A673 (cell line): ENCODE data around the gene CDK5RAP1. TPM values are rescaled to one million over a fixed set of nuclear protein-coding genes. Genes with fewer than 3 reads are reported as not detected.
"Not testable (repeated sequence)": the region's sequence is repeated elsewhere in the genome, so short reads cannot be mapped to it uniquely, and the experiment has no call there.

Experiments
- BruUV-seq: library from RNA; stranded (reverse); fragments of 400-500 nt; replicated peaks from 2 replicates; lab custom pipeline; 2021; lab: Mats Ljungman, UMichigan
- CTCF ChIA-PET: fragments of 300-600 bp; sonication (Branson Sonifier 250); formaldehyde crosslinking; loops from one replicate; lab custom pipeline; 2022; ENCODE audit warnings: antibody characterized with exemption; lab: Charles Lee
- POLR2A ChIA-PET: fragments of 300-600 bp; sonication (Branson Sonifier 250); formaldehyde crosslinking; loops from one replicate; lab custom pipeline; 2022; ENCODE audit warnings: antibody characterized with exemption; ENCODE audit not compliant: low non-redundant PET; lab: Charles Lee
- DNase-seq: peaks from one replicate; pipeline ENCODE4 v3.0.0-alpha.2; 2015; ENCODE audit warnings: low spot score
- H3K27ac ChIP-seq: fragments of 200-600 bp; sonication (generic); 2 replicates; pipeline ENCODE4 v1.5.1; 2016; ENCODE audit warnings: mixed run types, low read depth, mild to moderate bottlenecking, mixed read lengths, antibody characterized with exemption, low read length; ENCODE audit not compliant: poor library complexity, severe bottlenecking
- H3K27me3 ChIP-seq: fragments of 200-600 bp; sonication (generic); replicated peaks from 2 replicates; pipeline ENCODE4 v1.6.1; 2017; ENCODE audit warnings: mixed run types, low read depth, mild to moderate bottlenecking, mixed read lengths, antibody characterized with exemption, low read length; ENCODE audit not compliant: insufficient read depth, poor library complexity
- H3K36me3 ChIP-seq: fragments of 200-600 bp; sonication (generic); 2 replicates; pipeline ENCODE4 v1.6.1; 2016; ENCODE audit warnings: mixed run types, mild to moderate bottlenecking, mixed read lengths, antibody characterized with exemption, low read length; ENCODE audit not compliant: insufficient read depth, poor library complexity, severe bottlenecking
- H3K4me1 ChIP-seq: fragments of 200-600 bp; sonication (generic); 2 replicates; pipeline ENCODE4 v1.6.1; 2017; ENCODE audit warnings: mixed run types, mild to moderate bottlenecking, mixed read lengths, antibody characterized with exemption, low read length; ENCODE audit not compliant: insufficient read depth, poor library complexity, severe bottlenecking
- H3K4me3 ChIP-seq: fragments of 200-600 bp; sonication (generic); 2 replicates; pipeline ENCODE4 v1.5.1; 2016; ENCODE audit warnings: low read depth, mixed run types, mild to moderate bottlenecking, mixed read lengths, low read length; ENCODE audit not compliant: poor library complexity, severe bottlenecking
- H3K9me3 ChIP-seq: fragments of 200-600 bp; sonication (generic); 2 replicates; pipeline ENCODE4 v1.6.1; 2016; ENCODE audit warnings: mixed run types, low read depth, mild to moderate bottlenecking, mixed read lengths, antibody characterized with exemption, low read length; ENCODE audit not compliant: poor library complexity, severe bottlenecking
- EZH2 ChIP-seq: fragments of 200-600 bp; sonication (generic); IDR thresholded peaks from 2 replicates; pipeline ENCODE4 v1.6.1; 2017; ENCODE audit warnings: borderline replicate concordance, low read depth, mild to moderate bottlenecking, mixed read lengths, antibody characterized with exemption, low read length; ENCODE audit not compliant: poor library complexity, severe bottlenecking
- intact Hi-C: fragments of 100-400 bp; cut with micrococcal nuclease; formaldehyde crosslinking; loops from one replicate; pipeline ENCODE4 v1.10.0; 2022; ENCODE audit not compliant: unreplicated experiment
- total RNA-seq: library from RNA; stranded (reverse); gene quantifications from 2 replicates; pipeline ENCODE4 v1.2.3, GENCODE V29; 2021
- TF ChIP-seq, protein P1 (sequence below): fragments of 300-800, 200-600 bp; sonication (generic); conservative IDR thresholded peaks from 2 replicates; pipeline ENCODE4 v1.5.1; 2017; ENCODE audit warnings: low read depth, mild to moderate bottlenecking, antibody characterized with exemption, low read length, moderate library complexity, mixed read lengths

Gene CDK5RAP1
- total RNA-seq, 1 experiment from 2014 or later: 52.7 TPM

DNA sequence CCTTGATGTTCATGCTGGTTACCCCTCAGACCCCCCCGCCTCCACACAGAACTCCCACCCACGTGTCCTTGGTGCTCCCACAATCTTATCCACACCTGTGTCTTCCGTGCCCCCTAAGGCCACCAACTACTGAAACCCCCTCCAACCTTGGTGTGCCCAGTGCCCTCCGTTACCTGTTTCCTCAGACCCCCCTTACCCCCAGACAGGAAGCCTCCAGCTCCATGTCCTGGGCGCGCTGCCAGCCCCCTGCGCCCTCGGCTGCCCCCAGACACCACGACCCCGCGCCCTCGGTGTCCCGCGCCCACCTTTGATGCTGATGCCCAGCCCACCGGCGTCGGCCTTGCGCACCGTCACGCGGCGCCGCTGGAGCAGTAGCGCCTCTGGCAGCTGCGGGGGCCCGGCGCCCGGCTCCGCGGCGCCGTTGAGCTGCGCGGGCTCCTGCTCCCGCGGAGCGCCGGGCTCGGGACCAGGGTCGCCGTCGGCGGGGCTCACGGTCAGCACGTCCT is 41.7 kb upstream of the CDK5RAP1 start:
- POLR2A ChIA-PET: interaction anchor here (0.6 kb wide), 1 partner anchor 1929 kb away, joined by 3 read pairs; the partner anchor contains the start of gene HM13
- H3K4me1 ChIP-seq: peaks cover 6% of the 10 kb centered on the region
- no peak for DNase-seq
- intact Hi-C loops: no loop called here
- H3K27me3 ChIP-seq: no peaks in the 10 kb centered on the region
- no peak for TF ChIP-seq EZH2
- TF ChIP-seq, protein P1, sequence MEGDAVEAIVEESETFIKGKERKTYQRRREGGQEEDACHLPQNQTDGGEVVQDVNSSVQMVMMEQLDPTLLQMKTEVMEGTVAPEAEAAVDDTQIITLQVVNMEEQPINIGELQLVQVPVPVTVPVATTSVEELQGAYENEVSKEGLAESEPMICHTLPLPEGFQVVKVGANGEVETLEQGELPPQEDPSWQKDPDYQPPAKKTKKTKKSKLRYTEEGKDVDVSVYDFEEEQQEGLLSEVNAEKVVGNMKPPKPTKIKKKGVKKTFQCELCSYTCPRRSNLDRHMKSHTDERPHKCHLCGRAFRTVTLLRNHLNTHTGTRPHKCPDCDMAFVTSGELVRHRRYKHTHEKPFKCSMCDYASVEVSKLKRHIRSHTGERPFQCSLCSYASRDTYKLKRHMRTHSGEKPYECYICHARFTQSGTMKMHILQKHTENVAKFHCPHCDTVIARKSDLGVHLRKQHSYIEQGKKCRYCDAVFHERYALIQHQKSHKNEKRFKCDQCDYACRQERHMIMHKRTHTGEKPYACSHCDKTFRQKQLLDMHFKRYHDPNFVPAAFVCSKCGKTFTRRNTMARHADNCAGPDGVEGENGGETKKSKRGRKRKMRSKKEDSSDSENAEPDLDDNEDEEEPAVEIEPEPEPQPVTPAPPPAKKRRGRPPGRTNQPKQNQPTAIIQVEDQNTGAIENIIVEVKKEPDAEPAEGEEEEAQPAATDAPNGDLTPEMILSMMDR: no peak
- CTCF ChIA-PET: interaction anchor here (0.6 kb wide), 1 partner anchor 27 kb away, joined by 4 read pairs; no protein-coding TSS in a partner anchor
- H3K4me3 ChIP-seq: peak overlapping the region; percentile 79
- no peaks in the 10 kb centered on the region for H3K9me3 ChIP-seq
- no peaks in the 10 kb centered on the region for H3K36me3 ChIP-seq
- no peak overlapping the region for H3K27ac ChIP-seq
- no TSS peak for BruUV-seq

DNA sequence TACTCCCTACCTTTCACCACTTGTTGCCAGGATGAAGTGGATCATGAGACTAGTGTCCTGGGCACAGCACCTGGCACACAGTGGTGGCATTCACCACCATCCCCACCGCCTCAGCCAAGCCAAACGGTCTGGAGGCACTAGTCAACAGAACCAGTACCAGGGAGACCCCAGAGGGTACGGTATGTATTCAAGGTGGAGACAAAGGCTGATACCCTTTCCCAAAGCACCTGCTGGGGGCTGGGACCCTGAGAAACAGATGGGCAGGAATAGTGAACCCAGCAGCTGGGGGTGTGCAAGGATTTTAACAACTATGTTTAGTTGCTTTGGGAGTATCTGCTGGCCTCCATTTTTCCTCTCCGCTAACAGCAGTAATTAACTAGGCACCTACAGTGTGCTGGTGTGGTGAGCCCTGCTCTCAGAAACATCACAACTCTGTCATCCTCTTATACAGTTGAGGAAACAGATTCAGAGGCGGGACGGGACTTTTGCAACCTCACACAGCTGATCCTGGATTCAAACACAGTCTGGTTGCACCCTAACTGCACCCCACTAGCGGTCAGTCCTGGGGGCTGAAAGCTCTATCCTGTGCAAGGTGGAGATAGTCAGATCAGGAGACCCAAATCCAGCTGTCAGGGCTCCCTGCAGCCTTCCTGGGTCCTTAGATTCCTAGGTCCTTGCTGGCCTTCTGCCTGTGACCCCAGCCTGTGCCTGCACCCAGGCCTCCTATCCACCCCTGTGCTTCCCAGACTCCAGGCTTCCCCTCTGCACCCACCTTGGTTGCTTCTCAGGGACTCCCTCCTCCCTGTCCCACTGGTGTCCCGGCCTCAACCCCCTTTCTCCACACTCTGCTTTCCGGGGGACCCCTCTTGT is 41.1 kb upstream of the CDK5RAP1 start:
- Histone ChIP-seq H3K36me3 (no peaks in the 10 kb centered on the region), H3K4me3 (peak overlapping the region; percentile 79), H3K27ac (no peak overlapping the region), H3K4me1 (peaks cover 10% of the 10 kb centered on the region), H3K27me3 (no peaks in the 10 kb centered on the region), H3K9me3 (no peaks in the 10 kb centered on the region)
- POLR2A ChIA-PET: no interaction called here
- TF ChIP-seq EZH2: no peak
- TF ChIP-seq, protein P1: no peak
- no TSS peak for BruUV-seq
- DNase-seq: no peak
- intact Hi-C loops: no loop called here
- CTCF ChIA-PET: interaction anchor here (0.6 kb wide), 1 partner anchor 26 kb away, joined by 4 read pairs; no protein-coding TSS in a partner anchor

DNA sequence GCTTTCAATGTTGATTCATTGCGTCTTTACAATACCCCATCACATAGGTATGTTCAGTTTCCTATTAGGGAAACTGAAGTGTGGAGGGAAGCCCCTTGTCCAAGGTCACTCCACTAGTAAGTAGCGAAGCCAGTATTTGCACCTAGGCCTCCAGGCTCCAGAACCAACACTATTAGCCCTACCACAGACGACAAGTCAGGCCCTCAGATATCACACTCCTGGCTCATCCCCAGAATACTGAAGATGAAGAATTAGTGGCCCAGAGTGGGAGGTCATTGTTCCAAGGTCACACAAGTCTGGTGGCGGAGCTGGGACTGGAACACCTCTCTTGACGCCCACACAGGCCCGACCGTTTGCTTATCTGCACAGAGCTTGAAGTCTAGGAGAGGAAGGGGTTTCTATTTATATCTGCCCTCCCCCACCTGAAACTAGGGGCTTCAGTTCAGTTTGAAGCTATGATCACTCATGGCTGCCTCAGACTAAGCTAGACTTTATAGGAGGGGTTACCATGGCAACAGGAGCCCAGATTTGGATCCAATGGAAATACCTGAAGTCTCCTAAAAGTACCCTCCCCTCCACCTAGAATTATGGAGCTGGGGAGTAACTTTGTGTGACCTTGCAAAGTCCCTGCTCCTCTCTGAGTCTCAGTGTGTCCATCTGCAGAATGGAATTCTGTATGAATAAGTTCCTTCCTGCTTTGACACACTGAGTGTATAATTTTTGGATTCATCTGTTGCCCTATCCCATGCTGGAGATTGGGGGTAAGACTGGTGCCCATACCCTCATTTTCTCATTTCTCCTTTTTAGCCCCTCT is 40.0 kb upstream of the CDK5RAP1 start:
- POLR2A ChIA-PET: no interaction called here
- no peak for DNase-seq
- no peak for TF ChIP-seq EZH2
- TF ChIP-seq, protein P1: no peak
- BruUV-seq: no TSS peak
- H3K9me3 ChIP-seq: no peaks in the 10 kb centered on the region
- CTCF ChIA-PET: no interaction called here
- H3K36me3 ChIP-seq: no peaks in the 10 kb centered on the region
- H3K27ac ChIP-seq: no peak overlapping the region
- H3K4me3 ChIP-seq: no peak overlapping the region
- H3K27me3 ChIP-seq: no peaks in the 10 kb centered on the region
- intact Hi-C loops: no loop called here
- H3K4me1 ChIP-seq: peaks cover 12% of the 10 kb centered on the region

DNA sequence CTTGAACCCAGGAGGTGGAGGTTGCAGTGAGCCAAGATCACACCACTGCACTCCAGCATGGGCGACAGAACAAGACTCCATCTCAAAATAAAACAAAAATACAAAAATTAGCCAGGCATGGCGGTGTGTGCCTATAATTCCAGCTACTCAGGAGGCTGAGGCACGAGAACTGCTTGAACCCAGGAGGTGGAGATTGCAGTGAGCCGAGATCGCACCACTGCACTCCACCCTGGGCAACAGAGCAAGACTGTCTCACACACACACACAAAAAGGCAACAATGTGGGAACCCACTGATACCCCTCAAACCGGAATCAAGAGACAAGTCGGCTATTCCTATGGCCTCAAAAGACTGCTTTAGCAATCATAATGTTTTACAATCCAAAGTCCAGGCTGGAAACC is 39.2 kb upstream of the CDK5RAP1 start:
- H3K27me3 ChIP-seq, H3K4me3 ChIP-seq, BruUV-seq, H3K9me3 ChIP-seq, intact Hi-C loops, DNase-seq, H3K36me3 ChIP-seq, H3K27ac ChIP-seq, POLR2A ChIA-PET, CTCF ChIA-PET: not testable (repeated sequence)
- peaks cover 12% of the 10 kb centered on the region for H3K4me1 ChIP-seq
